Lower lobe of right lung (tissue), 2 donors: Measurements from ENCODE around the gene KHDC3L. TPM values are rescaled to one million over a fixed set of nuclear protein-coding genes. Genes with fewer than 3 reads are reported as not detected.

Experiments
- ATAC-seq, 2 donors: fragments of 200-7000 bp; cut with Tn5 transposase; one replicate each; pipeline ENCODE4 v1.9.1; 2020 to 2022; ENCODE audit warnings: mild to moderate bottlenecking in 2 of 2, moderate library complexity in 2 of 2
- DNase-seq: peaks from one replicate; pipeline ENCODE4 v3.0.0-alpha.2; 2020
- H3K27ac ChIP-seq: fragments of 200-600 bp; one replicate; pipeline ENCODE4 v1.8.0; 2022
- H3K27me3 ChIP-seq: fragments of 200-600 bp; one replicate; pipeline ENCODE4 v1.8.0; 2022; ENCODE audit warnings: low read depth
- H3K36me3 ChIP-seq: fragments of 200-600 bp; one replicate; pipeline ENCODE4 v1.8.0; 2022; ENCODE audit warnings: mild to moderate bottlenecking
- H3K4me1 ChIP-seq: fragments of 200-600 bp; one replicate; pipeline ENCODE4 v1.8.0; 2022
- H3K4me3 ChIP-seq: fragments of 200-600 bp; one replicate; pipeline ENCODE4 v1.8.0; 2022; ENCODE audit warnings: mild to moderate bottlenecking
- H3K9me3 ChIP-seq: fragments of 200-600 bp; one replicate; pipeline ENCODE4 v1.8.0; 2022
- CTCF ChIP-seq: fragments of 200-600 bp; IDR thresholded peaks from one replicate; pipeline ENCODE4 v1.8.0; 2022; ENCODE audit warnings: antibody characterized with exemption, mild to moderate bottlenecking
- intact Hi-C: fragments of 100-400 bp; cut with DNase I; formaldehyde crosslinking; loops from one replicate; pipeline ENCODE4 v1.11.0; 2022
- total RNA-seq: library from RNA; stranded (reverse); fragmentation: NEBNext Ultra II Directional; extraction: Animal tissue kit (Norgen Biotek cat#: 25700); gene quantifications from one replicate; pipeline ENCODE4 v1.2.1, GENCODE V29; 2021
- donor health status: DM: no; HTN: yes; CAD: no; lungs with severe emphysema.

The KHDC3L gene
- total RNA-seq, 1 donor from 2014 or later, result not detected

GRCh38 chr6:73329201-73329600 lies 33.3 kb upstream of the KHDC3L start:
- Histone ChIP-seq H3K36me3 (no peaks in the 10 kb centered on the region), H3K27ac (no peak overlapping the region), H3K4me3 (no peak overlapping the region), H3K27me3 (no peaks in the 10 kb centered on the region), H3K4me1 (no peaks in the 10 kb centered on the region), H3K9me3 (no peaks in the 10 kb centered on the region)
- no peak for DNase-seq
- no peak for ATAC-seq
- TF ChIP-seq CTCF, result no peak
- intact Hi-C loops, result no loop called here

DNA sequence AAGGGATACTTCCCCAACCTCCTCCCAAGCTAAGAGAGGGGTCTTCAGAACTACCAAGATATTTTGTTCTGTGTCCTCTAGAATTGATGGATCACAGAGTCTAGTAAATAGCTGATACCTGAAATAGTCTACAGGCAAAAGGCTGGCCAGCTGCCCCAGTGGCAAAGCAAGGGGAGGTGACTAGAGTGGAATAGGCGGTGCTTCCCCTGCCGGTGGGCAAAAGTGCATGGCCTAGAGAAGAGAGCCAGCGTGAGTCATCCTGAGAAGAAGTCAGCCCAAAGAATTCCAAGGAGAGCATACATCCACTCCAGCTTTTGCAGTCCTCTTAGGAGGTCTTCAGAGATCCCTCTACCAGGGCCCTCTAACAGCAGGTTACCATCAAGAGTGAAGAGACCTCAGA lies 23.1 kb upstream of the KHDC3L start:
- Histone ChIP-seq H3K27ac (no peak overlapping the region), H3K4me1 (no peaks in the 10 kb centered on the region), H3K4me3 (no peak overlapping the region), H3K9me3 (no peaks in the 10 kb centered on the region), H3K27me3 (no peaks in the 10 kb centered on the region), H3K36me3 (no peaks in the 10 kb centered on the region)
- intact Hi-C loops, result no loop called here
- DNase-seq (no peak), ATAC-seq (no peak)
- no peak for TF ChIP-seq CTCF

GRCh38 chr6:73340048-73340447 lies 22.4 kb upstream of the KHDC3L start:
- no peak for TF ChIP-seq CTCF
- Histone ChIP-seq H3K9me3 (no peaks in the 10 kb centered on the region), H3K36me3 (no peaks in the 10 kb centered on the region), H3K27me3 (no peaks in the 10 kb centered on the region), H3K4me3 (no peak overlapping the region), H3K4me1 (no peaks in the 10 kb centered on the region), H3K27ac (no peak overlapping the region)
- intact Hi-C loops, result no loop called here
- no peak for ATAC-seq
- no peak for DNase-seq

DNA sequence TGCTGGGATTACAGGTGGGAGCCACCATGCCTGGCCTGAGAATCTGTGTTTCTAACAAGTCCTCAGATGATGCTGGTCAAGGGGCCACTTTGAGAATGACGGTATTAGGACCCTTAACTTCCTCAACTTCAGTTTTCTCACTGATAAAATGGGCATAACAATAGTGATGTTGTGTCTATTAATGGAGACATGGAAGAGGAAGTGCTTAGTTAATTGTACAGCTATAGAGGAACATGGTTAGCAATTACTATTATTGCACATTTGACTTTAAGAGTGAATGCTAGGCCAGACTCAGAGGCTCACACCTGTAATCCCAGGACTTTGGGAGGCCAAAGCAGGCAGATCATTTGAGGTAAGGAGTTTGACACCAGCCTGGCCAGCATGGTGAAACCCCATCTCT lies 21.1 kb upstream of the KHDC3L start:
- TF ChIP-seq CTCF, result no peak
- Histone ChIP-seq H3K27ac (no peak overlapping the region), H3K4me1 (no peaks in the 10 kb centered on the region), H3K27me3 (no peaks in the 10 kb centered on the region), H3K36me3 (no peaks in the 10 kb centered on the region), H3K4me3 (no peak overlapping the region), H3K9me3 (no peaks in the 10 kb centered on the region)
- DNase-seq, result no peak
- intact Hi-C loops, result no loop called here
- no peak for ATAC-seq

DNA sequence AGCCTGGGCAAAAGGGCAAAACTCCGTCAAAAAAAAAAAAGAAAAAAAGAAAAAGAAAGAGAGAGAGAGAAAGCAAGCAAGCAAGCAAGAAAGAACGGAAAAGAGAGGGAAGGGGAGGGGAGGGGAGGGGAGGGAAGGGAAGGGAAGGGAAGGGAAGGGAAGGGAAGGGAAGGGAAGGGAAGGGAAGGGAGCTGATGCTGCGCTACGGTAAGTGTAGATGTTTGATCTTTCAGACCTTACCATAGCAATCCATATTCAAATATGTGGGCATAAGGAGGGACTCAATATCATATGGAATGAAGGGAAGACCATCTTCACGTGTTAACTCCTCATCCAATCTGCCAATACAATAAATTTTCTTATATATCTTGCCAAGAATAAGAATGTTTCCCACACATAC lies 20.3 kb upstream of the KHDC3L start:
- intact Hi-C loops, result no loop called here
- Histone ChIP-seq H3K9me3 (no peaks in the 10 kb centered on the region), H3K36me3 (no peaks in the 10 kb centered on the region), H3K27ac (no peak overlapping the region), H3K4me3 (no peak overlapping the region), H3K4me1 (no peaks in the 10 kb centered on the region), H3K27me3 (no peaks in the 10 kb centered on the region)
- DNase-seq, result no peak
- no peak for TF ChIP-seq CTCF
- no peak for ATAC-seq

DNA sequence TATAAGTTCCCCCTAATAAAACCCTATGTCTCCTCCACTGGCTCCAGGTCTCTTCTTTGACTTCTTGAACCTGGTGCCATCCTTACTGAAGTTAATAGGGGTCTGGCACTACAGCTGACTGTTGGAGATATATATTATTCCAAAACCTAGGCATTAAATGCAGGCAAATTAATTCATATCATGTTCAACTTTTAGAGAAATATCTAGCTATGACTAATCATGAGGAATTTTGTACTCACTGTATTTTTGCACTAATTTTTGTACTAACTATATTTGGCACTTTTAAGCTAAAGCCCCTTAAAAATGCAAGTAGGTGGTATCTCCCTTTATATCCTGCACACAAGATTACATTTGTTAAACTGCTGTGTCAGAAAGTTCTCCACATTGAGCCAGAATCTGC lies 19.3 kb upstream of the KHDC3L start:
- no peak overlapping the region for H3K4me3 ChIP-seq
- no peaks in the 10 kb centered on the region for H3K9me3 ChIP-seq
- peaks cover 1% of the 10 kb centered on the region for H3K27me3 ChIP-seq
- intact Hi-C loops, result no loop called here
- H3K27ac ChIP-seq, result no peak overlapping the region
- no peaks in the 10 kb centered on the region for H3K36me3 ChIP-seq
- no peak for ATAC-seq
- no peak for TF ChIP-seq CTCF
- no peaks in the 10 kb centered on the region for H3K4me1 ChIP-seq
- DNase-seq, result no peak
